A549 (cell line): Measurements from ENCODE around the gene TMLHE. TPM values are rescaled to one million over a fixed set of nuclear protein-coding genes. Genes with fewer than 3 reads are reported as not detected.

Source experiments
- ATAC-seq, 2 experiments: fragments of 200-7000 bp in 1 of 2; fragments of >200 bp in 1 of 2; cut with Nextera tagmentation in 1 of 2; cut with Tn5 transposase in 1 of 2; 3 replicates each; pipeline versions ENCODE4 v1.8.0 to v1.9.1; 2018 to 2020; ENCODE audit warnings: mild to moderate bottlenecking in 1 of 2, moderate library complexity in 1 of 2
- CTCF ChIA-PET: fragments of 300-600 bp; sonication (Branson Sonifier 250); formaldehyde crosslinking; extraction: SDS; loops from one replicate; lab custom pipeline; 2021; ENCODE audit warnings: antibody characterized with exemption, inconsistent platforms; lab: Yijun Ruan, JAX
- POLR2A ChIA-PET: fragments of 350-600 bp; formaldehyde crosslinking; extraction: SDS; loops from one replicate; lab custom pipeline; 2021; ENCODE audit warnings: antibody characterized with exemption, inconsistent platforms; lab: Yijun Ruan, JAX
- DNase-seq, 2 experiments: peaks; one replicate each; pipeline versions ENCODE4 v3.0.0 to v3.0.0-alpha.2; 2011 to 2016; ENCODE audit warnings: low read depth in 1 of 2, low spot score in 1 of 2
- FAIRE-seq: peaks from 2 replicates; lab custom pipeline; 2011; peaks lifted over from hg19 to GRCh38; lab: Jason Lieb, UNC
- H3K27ac ChIP-seq, 2 experiments: fragments of >200 bp; sonication (Bioruptor Twin); formaldehyde crosslinking; 3 replicates each; pipeline ENCODE4 v1.5.1; 2016 to 2017
- H3K4me1 ChIP-seq: fragments of >200 bp; sonication (Bioruptor Twin); formaldehyde crosslinking; 3 replicates; pipeline ENCODE4 v1.6.1; 2016
- H3K4me2 ChIP-seq: fragments of >200 bp; sonication (Bioruptor Twin); formaldehyde crosslinking; 3 replicates; pipeline ENCODE4 v1.6.1; 2016
- H3K4me3 ChIP-seq: fragments of >200 bp; sonication (Bioruptor Twin); formaldehyde crosslinking; 3 replicates; pipeline ENCODE4 v1.5.1; 2016
- H3K9me3 ChIP-seq: fragments of >200 bp; sonication (Bioruptor Twin); formaldehyde crosslinking; 3 replicates; pipeline ENCODE4 v1.6.1; 2016
- BHLHE40 ChIP-seq: IDR thresholded peaks from 2 replicates; pipeline ENCODE4 v1.6.1; 2012; ENCODE audit warnings: low read depth, low read length, inconsistent platforms
- CBX2 ChIP-seq: fragments of 200-600 bp; sonication (generic); IDR thresholded peaks from 2 replicates; pipeline ENCODE4 v1.6.1; 2016; ENCODE audit warnings: low read depth, mild to moderate bottlenecking, borderline replicate concordance
- EHMT2 ChIP-seq: fragments of 200-600 bp; sonication (generic); IDR thresholded peaks from 2 replicates; pipeline ENCODE4 v1.6.1; 2016; ENCODE audit warnings: antibody characterized with exemption, low read depth, mild to moderate bottlenecking, moderate library complexity
- FOSB ChIP-seq: fragments of 250-450 bp; sonication (Bioruptor Pico); IDR thresholded peaks from 2 replicates; pipeline ENCODE4 v1.5.0; 2020; ENCODE audit warnings: mild to moderate bottlenecking, moderate library complexity
- FOSL2 ChIP-seq, 2 experiments: fragments of 450-650 bp in 1 of 2; fragments of >200 bp in 1 of 2; sonication (Bioruptor Twin) in 1 of 2; formaldehyde crosslinking; IDR thresholded peaks; 2 replicates each; pipeline versions ENCODE4 v1.5.0 to v1.6.1; 2016 to 2020; ENCODE audit warnings: mild to moderate bottlenecking in 1 of 2, moderate library complexity in 1 of 2
- FOXS1 ChIP-seq: fragments of 250-450 bp; sonication (Bioruptor Pico); IDR thresholded peaks from 2 replicates; pipeline ENCODE4 v1.5.0; 2020; ENCODE audit warnings: mild to moderate bottlenecking, moderate library complexity
- HES2 ChIP-seq: fragments of >200 bp; sonication (Bioruptor Twin); formaldehyde crosslinking; IDR thresholded peaks from 2 replicates; pipeline ENCODE4 v1.6.1; 2016
- JUN ChIP-seq, 2 experiments: fragments of >200 bp; sonication (Bioruptor Twin); formaldehyde crosslinking; IDR thresholded peaks; 2 replicates in 1 of 2; 3 replicates in 1 of 2; pipeline ENCODE4 v1.6.1; 2016 to 2017
- MAX ChIP-seq: IDR thresholded peaks from 2 replicates; pipeline ENCODE4 v1.6.1; 2012
- MAZ ChIP-seq: fragments of 150-350 bp; IDR thresholded peaks from 2 replicates; pipeline ENCODE4 v1.6.1; 2014; ENCODE audit warnings: antibody characterized with exemption, low read depth, low read length, borderline replicate concordance
- NFE2L2 ChIP-seq: fragments of 150-350 bp; conservative IDR thresholded peaks from 2 replicates; pipeline ENCODE4 v1.6.1; 2014; ENCODE audit warnings: low read length
- PHF8 ChIP-seq: fragments of 200-600 bp; sonication (generic); IDR thresholded peaks from 2 replicates; pipeline ENCODE4 v1.6.1; 2016; ENCODE audit warnings: low read depth, mild to moderate bottlenecking, antibody characterized with exemption, moderate library complexity, borderline replicate concordance
- POLR2A ChIP-seq: IDR thresholded peaks from 2 replicates; pipeline ENCODE4 v1.6.1; 2012; ENCODE audit warnings: mild to moderate bottlenecking, low read length
- RARB ChIP-seq: fragments of 250-450 bp; sonication (Bioruptor Pico); IDR thresholded peaks from 2 replicates; pipeline ENCODE4 v1.8.0; 2021; ENCODE audit warnings: mild to moderate bottlenecking, moderate library complexity
- RCOR1 ChIP-seq: fragments of 150-350 bp; IDR thresholded peaks from 2 replicates; pipeline ENCODE4 v1.6.1; 2014; ENCODE audit warnings: antibody characterized with exemption, low read length, low read depth
- RFX5 ChIP-seq: fragments of 450-650 bp; IDR thresholded peaks from 2 replicates; pipeline ENCODE4 v1.7.1; 2014; ENCODE audit warnings: antibody characterized with exemption, mild to moderate bottlenecking, moderate library complexity
- SMC3 ChIP-seq: fragments of >200 bp; sonication (Bioruptor Twin); formaldehyde crosslinking; IDR thresholded peaks from 3 replicates; pipeline ENCODE4 v1.6.1; 2018; ENCODE audit warnings: inconsistent platforms
- ZFP36 ChIP-seq: fragments of 450-650 bp; IDR thresholded peaks from 2 replicates; pipeline ENCODE4 v1.6.1; 2014; ENCODE audit warnings: borderline replicate concordance; ENCODE audit not compliant: partially characterized antibody
- ZNF302 ChIP-seq: fragments of 250-450 bp; sonication (Bioruptor Pico); IDR thresholded peaks from 2 replicates; pipeline ENCODE4 v1.9.0; 2021; ENCODE audit warnings: inconsistent platforms, mild to moderate bottlenecking, moderate library complexity
- WGBS: methylation state at CpG from one replicate; pipeline ENCODE4 v1.1.6; 2017; ENCODE audit errors: missing lambda C conversion rate; 5-methylcytosine and 5-hydroxymethylcytosine counted together
- polyA minus RNA-seq: library from RNA; depleted of rRNA, polyadenylated mRNA; stranded (reverse); fragments of >200 nt; gene quantifications from 2 replicates; pipeline ENCODE4 v1.2.3, GENCODE V29; 2011; rRNA and poly(A)+ RNA removed
- polyA plus RNA-seq, 4 experiments: library from polyadenylated mRNA; depleted of rRNA in 3 of 4; stranded (reverse); fragments of >200 nt; fragmentation: RNase III in 1 of 4; extraction: RNeasy Plus Mini Kit Qiagen cat#74134 plus additional on column Dnase treatment in 1 of 4; gene quantifications; 2 replicates in 3 of 4; 3 replicates in 1 of 4; pipeline ENCODE4 v1.2.3, GENCODE V29; 2011 to 2017
- TF ChIP-seq, protein P1 (sequence below): fragments of 200-600 bp; sonication (generic); IDR thresholded peaks from 2 replicates; pipeline ENCODE4 v1.6.1; 2016; ENCODE audit warnings: antibody characterized with exemption, mild to moderate bottlenecking, moderate library complexity

TMLHE gene, protein sequence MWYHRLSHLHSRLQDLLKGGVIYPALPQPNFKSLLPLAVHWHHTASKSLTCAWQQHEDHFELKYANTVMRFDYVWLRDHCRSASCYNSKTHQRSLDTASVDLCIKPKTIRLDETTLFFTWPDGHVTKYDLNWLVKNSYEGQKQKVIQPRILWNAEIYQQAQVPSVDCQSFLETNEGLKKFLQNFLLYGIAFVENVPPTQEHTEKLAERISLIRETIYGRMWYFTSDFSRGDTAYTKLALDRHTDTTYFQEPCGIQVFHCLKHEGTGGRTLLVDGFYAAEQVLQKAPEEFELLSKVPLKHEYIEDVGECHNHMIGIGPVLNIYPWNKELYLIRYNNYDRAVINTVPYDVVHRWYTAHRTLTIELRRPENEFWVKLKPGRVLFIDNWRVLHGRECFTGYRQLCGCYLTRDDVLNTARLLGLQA
- 23.5 and 30.3 TPM in 2 replicates for polyA plus RNA-seq (2011; rRNA removed)
- 7.9 and 9.9 TPM in 2 replicates for polyA plus RNA-seq (2012; cell fraction: cytosol; rRNA removed)
- 4.8 and 7.4 TPM in 2 replicates for polyA plus RNA-seq (2012; cell fraction: nucleus; rRNA removed)
- polyA plus RNA-seq (2017; fragmentation: RNase III; extraction: RNeasy Plus Mini Kit Qiagen cat#74134 plus additional on column Dnase treatment), result 10.7 to 12.1 TPM (median 11.5 TPM) in 3 replicates
- polyA minus RNA-seq, result 71.4 and 75.5 TPM in 2 replicates

- DNase-seq (peak; percentile 46 to 65), ATAC-seq (peak; percentile 99), FAIRE-seq (no peak)
- TF ChIP-seq NFE2L2 (no peak), POLR2A (peak; percentile 57), FOSL2 (IDR thresholded peaks at IDR 0.05) (no peak), FOSL2 (CRISPR knock-in tag; IDR thresholded peaks at IDR 0.05) (no peak), ZFP36 (no peak), JUN (IDR thresholded peaks at IDR 0.05) (peak in 1 of 2 experiments; percentile 30; a peak in 1 of 5 replicates), SMC3 (no peak), ZNF302 (no peak), MAZ (no peak), EHMT2 (no peak), PHF8 (peak; percentile 93), FOXS1 (CRISPR knock-in tag) (no peak), FOSB (CRISPR knock-in tag) (no peak), RFX5 (no peak), HES2 (no peak), RCOR1 (no peak), MAX (peak; percentile 50; the same call in 1 of the 2 replicates), BHLHE40 (no peak), CBX2 (no peak), RARB (no peak)
- TF ChIP-seq, protein P1, sequence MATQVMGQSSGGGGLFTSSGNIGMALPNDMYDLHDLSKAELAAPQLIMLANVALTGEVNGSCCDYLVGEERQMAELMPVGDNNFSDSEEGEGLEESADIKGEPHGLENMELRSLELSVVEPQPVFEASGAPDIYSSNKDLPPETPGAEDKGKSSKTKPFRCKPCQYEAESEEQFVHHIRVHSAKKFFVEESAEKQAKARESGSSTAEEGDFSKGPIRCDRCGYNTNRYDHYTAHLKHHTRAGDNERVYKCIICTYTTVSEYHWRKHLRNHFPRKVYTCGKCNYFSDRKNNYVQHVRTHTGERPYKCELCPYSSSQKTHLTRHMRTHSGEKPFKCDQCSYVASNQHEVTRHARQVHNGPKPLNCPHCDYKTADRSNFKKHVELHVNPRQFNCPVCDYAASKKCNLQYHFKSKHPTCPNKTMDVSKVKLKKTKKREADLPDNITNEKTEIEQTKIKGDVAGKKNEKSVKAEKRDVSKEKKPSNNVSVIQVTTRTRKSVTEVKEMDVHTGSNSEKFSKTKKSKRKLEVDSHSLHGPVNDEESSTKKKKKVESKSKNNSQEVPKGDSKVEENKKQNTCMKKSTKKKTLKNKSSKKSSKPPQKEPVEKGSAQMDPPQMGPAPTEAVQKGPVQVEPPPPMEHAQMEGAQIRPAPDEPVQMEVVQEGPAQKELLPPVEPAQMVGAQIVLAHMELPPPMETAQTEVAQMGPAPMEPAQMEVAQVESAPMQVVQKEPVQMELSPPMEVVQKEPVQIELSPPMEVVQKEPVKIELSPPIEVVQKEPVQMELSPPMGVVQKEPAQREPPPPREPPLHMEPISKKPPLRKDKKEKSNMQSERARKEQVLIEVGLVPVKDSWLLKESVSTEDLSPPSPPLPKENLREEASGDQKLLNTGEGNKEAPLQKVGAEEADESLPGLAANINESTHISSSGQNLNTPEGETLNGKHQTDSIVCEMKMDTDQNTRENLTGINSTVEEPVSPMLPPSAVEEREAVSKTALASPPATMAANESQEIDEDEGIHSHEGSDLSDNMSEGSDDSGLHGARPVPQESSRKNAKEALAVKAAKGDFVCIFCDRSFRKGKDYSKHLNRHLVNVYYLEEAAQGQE, result no peak
- H3K27ac ChIP-seq, result peak within 1 kb of the TSS; percentile 94 to 96
- WGBS, result 9% methylated on average over 11 of the region's 50 CpGs
- peak within 1 kb of the TSS; percentile 90 for H3K4me3 ChIP-seq
- no peaks in the 10 kb centered on the region for H3K9me3 ChIP-seq
- H3K4me2 ChIP-seq, result peak within 1 kb of the TSS; percentile 78
- ChIA-PET POLR2A (no interaction called here), CTCF (no interaction called here)
- no peaks in the 10 kb centered on the region; the same call in 2 of the 3 replicates for H3K4me1 ChIP-seq
These were observed at the start of gene TMLHE, which contains the start of gene SPRY3 for GRCh38 chrX:155612312-155613224. Gene TMLHE (minus strand): TSS chrX:155612952. CDS start chrX:155545276, 67,676 bp downstream. Gene SPRY3 (plus strand): TSS chrX:155612586.
